ENCODE results near the gene TNS1. TPM values are rescaled to one million over a fixed set of nuclear protein-coding genes. Genes with fewer than 3 reads are reported as not detected.

Gene TNS1
- total RNA-seq, 1 experiment from 2014 or later: 3.4 TPM

DNA sequence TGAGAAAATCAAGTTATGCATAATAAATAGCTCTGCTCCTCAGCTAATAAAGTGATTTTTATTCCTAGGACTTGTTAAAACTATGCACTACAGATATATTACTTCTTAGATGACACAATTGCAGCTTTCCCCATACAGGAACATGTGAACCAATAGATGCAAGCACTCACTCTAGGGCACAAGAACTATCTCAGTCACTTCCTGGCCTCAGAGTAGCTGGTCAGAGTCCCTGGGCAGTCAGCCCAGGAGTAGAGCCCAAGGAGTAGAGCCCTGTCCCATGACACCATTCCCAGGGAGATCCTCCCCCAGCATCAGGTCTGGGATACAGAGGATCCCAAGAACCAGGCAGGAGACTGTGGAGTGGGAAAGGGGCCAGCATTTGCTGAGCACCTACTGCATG lies 2.7 kb downstream of the TNS1 start:
- H3K4me2 ChIP-seq (ENCODE audit: insufficient read depth, insufficient read length, low read length): no peak overlapping the region
- H3K9ac ChIP-seq (ENCODE audit: extremely low read depth, insufficient read length, low read length): no peak overlapping the region
- no peak overlapping the region for H2BK5ac ChIP-seq (ENCODE audit: insufficient read length, low read length)
- H3K14ac ChIP-seq (ENCODE audit: insufficient read depth, low read length): no peak overlapping the region
- no peaks in the 10 kb centered on the region for H3K27me3 ChIP-seq (ENCODE audit: insufficient read depth, low read length)
- H3K4me1 ChIP-seq (ENCODE audit: insufficient read depth, low read length): 0 out of 2 replicates have a peak, but pooled peaks cover 2% of the 10 kb centered on the region
- peaks cover 21 to 39% of the 10 kb centered on the region in 2 experiments for H3K4me1 Mint-ChIP-seq
- no peaks in the 10 kb centered on the region for H3K23me2 ChIP-seq (ENCODE audit: insufficient read length, low read depth, low read length, poor library complexity, severe bottlenecking)
- H3K56ac ChIP-seq (ENCODE audit: insufficient read length, low read depth, low read length): no peak overlapping the region
- H4K20me1 ChIP-seq (ENCODE audit: control insufficient read depth, insufficient read depth, insufficient read length): no peaks in the 10 kb centered on the region
- H2BK20ac ChIP-seq (ENCODE audit: low read depth, low read length, poor library complexity, severe bottlenecking): no peak overlapping the region
- H3K79me2 ChIP-seq (ENCODE audit: insufficient read depth, low read length): no peaks in the 10 kb centered on the region
- no peaks in the 10 kb centered on the region for H3K9me3 ChIP-seq (ENCODE audit: control insufficient read depth, low read depth, low read length)
- no peaks in the 10 kb centered on the region for H3K9me3 Mint-ChIP-seq
- H2AFZ ChIP-seq (ENCODE audit: low read length): no peak overlapping the region
- no peak overlapping the region for H3T11ph ChIP-seq (ENCODE audit: low read length)
- DNase-seq: no peak
- H3K4me3 Mint-ChIP-seq: no peak overlapping the region
- no peak overlapping the region for H3K23ac ChIP-seq (ENCODE audit: insufficient read length, low read depth, low read length)
- no peak overlapping the region for H2BK120ac ChIP-seq (ENCODE audit: low read depth, low read length, poor library complexity, severe bottlenecking)
- peaks cover 32% of the 10 kb centered on the region for H3K27me3 Mint-ChIP-seq (ENCODE audit: low read depth)
- no peaks in the 10 kb centered on the region for H3K79me1 ChIP-seq (ENCODE audit: insufficient read depth, low read depth, low read length, poor library complexity, severe bottlenecking)
- no peak overlapping the region for H3K4ac ChIP-seq (ENCODE audit: low read depth, low read length)
- H3K18ac ChIP-seq (ENCODE audit: insufficient read length, low read depth, low read length): no peak overlapping the region
- TF ChIP-seq, protein P1, sequence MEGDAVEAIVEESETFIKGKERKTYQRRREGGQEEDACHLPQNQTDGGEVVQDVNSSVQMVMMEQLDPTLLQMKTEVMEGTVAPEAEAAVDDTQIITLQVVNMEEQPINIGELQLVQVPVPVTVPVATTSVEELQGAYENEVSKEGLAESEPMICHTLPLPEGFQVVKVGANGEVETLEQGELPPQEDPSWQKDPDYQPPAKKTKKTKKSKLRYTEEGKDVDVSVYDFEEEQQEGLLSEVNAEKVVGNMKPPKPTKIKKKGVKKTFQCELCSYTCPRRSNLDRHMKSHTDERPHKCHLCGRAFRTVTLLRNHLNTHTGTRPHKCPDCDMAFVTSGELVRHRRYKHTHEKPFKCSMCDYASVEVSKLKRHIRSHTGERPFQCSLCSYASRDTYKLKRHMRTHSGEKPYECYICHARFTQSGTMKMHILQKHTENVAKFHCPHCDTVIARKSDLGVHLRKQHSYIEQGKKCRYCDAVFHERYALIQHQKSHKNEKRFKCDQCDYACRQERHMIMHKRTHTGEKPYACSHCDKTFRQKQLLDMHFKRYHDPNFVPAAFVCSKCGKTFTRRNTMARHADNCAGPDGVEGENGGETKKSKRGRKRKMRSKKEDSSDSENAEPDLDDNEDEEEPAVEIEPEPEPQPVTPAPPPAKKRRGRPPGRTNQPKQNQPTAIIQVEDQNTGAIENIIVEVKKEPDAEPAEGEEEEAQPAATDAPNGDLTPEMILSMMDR (conservative IDR thresholded peaks at IDR 0.05): no peak
- no peaks in the 10 kb centered on the region for H3K36me3 Mint-ChIP-seq (ENCODE audit: insufficient read depth in 1 of 3, low read depth in 3 of 3)
- no peak overlapping the region for H4K8ac ChIP-seq (replicated peaks; ENCODE audit: insufficient read length, low read depth, low read length)
- no peak overlapping the region for H3K27ac ChIP-seq (ENCODE audit: insufficient read length, low read depth, low read length)
- H2BK15ac ChIP-seq (ENCODE audit: low read depth, low read length): no peak overlapping the region
- no peak overlapping the region for H2BK12ac ChIP-seq (ENCODE audit: insufficient read length, low read depth, low read length)
- H4K91ac ChIP-seq (ENCODE audit: insufficient read length, low read depth, low read length): no peak overlapping the region
- no peak overlapping the region for H3K27ac Mint-ChIP-seq
- H4K5ac ChIP-seq (ENCODE audit: insufficient read length, low read depth, low read length): no peak overlapping the region
- H2AK5ac ChIP-seq (ENCODE audit: insufficient read length, low read length): no peak overlapping the region
